Breast epithelium (tissue), 4 donors: ENCODE results near the gene OPCML. TPM values are rescaled to one million over a fixed set of nuclear protein-coding genes. Genes with fewer than 3 reads are reported as not detected.

Experiments
- DNase-seq, 2 donors: peaks; one replicate each; pipeline ENCODE4 v3.0.0-alpha.2; 2019; ENCODE audit warnings: low spot score in 2 of 2
- H3K27ac ChIP-seq, 2 donors: fragments of 200-600 bp; sonication (generic) in 1 of 2; one replicate each; pipeline ENCODE4 v1.5.1; 2016 to 2019; ENCODE audit warnings: mild to moderate bottlenecking in 1 of 2
- H3K27me3 ChIP-seq, 2 donors: fragments of 200-600 bp; sonication (generic) in 1 of 2; one replicate each; pipeline versions ENCODE4 v1.5.1 to v1.6.0; 2017 to 2019; ENCODE audit warnings: control low read depth in 1 of 2, mild to moderate bottlenecking in 1 of 2
- H3K36me3 ChIP-seq: fragments of 200-600 bp; one replicate; pipeline ENCODE4 v1.5.1; 2019
- H3K4me1 ChIP-seq, 2 donors: fragments of 200-600 bp; sonication (generic); one replicate each; pipeline ENCODE4 v1.5.1; 2016 to 2019; ENCODE audit warnings: control low read depth in 1 of 2
- H3K4me3 ChIP-seq, 3 donors: fragments of 200-600 bp; sonication (generic); 1 replicate in 2 of 3; 2 replicates in 1 of 3; pipeline ENCODE4 v1.5.1; 2016 to 2019; ENCODE audit warnings: mild to moderate bottlenecking in 3 of 3, moderate library complexity in 2 of 3
- H3K9me3 ChIP-seq, 2 donors: fragments of 200-600 bp; sonication (generic) in 1 of 2; one replicate each; pipeline ENCODE4 v1.5.1; 2016 to 2019; ENCODE audit warnings: control low read depth in 1 of 2
- CTCF ChIP-seq, 3 donors: fragments of 450-650 bp; IDR thresholded peaks; one replicate each; pipeline ENCODE4 v1.5.1; 2016 to 2017; ENCODE audit warnings: antibody characterized with exemption in 3 of 3, mild to moderate bottlenecking in 3 of 3, moderate library complexity in 3 of 3
- POLR2A ChIP-seq: fragments of 450-650 bp; IDR thresholded peaks from one replicate; pipeline ENCODE4 v1.6.1; 2016; ENCODE audit warnings: antibody characterized with exemption, mild to moderate bottlenecking, moderate library complexity
- POLR2AphosphoS5 ChIP-seq, 3 donors: sonication (generic); formaldehyde crosslinking; IDR thresholded peaks; one replicate each; pipeline ENCODE4 v1.6.1; 2017; ENCODE audit warnings: antibody characterized with exemption in 3 of 3
- intact Hi-C: fragments of 100-400 bp; cut with DNase I; formaldehyde crosslinking; loops from one replicate; pipeline ENCODE4 v1.15.1; 2023; ENCODE audit warnings: low total_unique reads
- total RNA-seq, 3 donors: library from RNA; depleted of rRNA; stranded (reverse); fragments of >200 nt; gene quantifications; one replicate each; pipeline ENCODE4 v1.1.0, GENCODE V29; 2016

The OPCML gene
- total RNA-seq, 3 donors from 2014 or later: not detected

DNA sequence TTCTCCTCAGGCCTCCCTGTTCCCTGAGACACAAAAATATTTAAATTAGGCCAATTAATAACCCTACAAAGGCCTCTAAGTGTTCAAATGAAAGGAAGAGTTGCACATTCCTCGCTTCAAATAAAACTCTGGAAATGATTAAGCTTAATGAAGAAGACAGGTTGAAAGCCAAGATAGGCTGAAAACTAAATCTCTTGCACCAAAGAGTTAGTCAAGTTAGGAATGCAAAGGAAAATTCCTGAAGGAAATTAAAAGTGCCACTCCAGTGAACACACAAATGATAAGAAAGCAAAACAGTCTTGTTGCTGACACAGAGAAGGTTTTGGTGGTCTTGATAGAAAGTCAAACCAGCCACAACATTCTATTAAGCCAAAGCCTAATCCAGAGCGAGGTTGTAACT is 574.4 kb downstream of the OPCML start:
- no peak for DNase-seq
- Histone ChIP-seq H3K9me3 (no peaks in the 10 kb centered on the region), H3K36me3 (no peaks in the 10 kb centered on the region), H3K27me3 (no peaks in the 10 kb centered on the region), H3K27ac (no peak overlapping the region), H3K4me3 (no peak overlapping the region), H3K4me1 (no peaks in the 10 kb centered on the region)
- intact Hi-C loops: no loop called here
- TF ChIP-seq POLR2AphosphoS5 (IDR thresholded peaks at IDR 0.05) (no peak), POLR2A (no peak), CTCF (IDR thresholded peaks at IDR 0.05) (no peak)

DNA sequence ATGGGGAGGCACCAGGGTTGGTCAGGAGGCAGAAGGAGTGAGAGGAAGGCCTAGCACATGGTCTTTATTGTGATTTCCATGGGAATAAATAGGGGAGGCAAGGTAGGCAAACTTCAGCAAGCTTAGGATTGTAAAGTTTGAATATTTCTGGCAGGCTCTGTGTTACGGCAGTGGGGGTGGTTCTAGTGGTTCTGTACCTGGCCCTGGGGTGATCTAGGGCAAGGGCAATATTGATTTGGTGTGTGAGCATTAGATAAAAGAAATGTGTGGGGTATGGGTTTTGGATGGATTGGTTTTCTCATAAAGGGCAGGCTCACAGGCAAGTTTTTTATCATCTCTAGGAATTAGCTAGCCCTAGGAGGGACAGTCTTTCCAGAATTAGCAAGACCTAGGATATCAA is 584.0 kb downstream of the OPCML start:
- H3K4me3 ChIP-seq: no peak overlapping the region
- H3K27ac ChIP-seq: no peak overlapping the region
- no peaks in the 10 kb centered on the region for H3K36me3 ChIP-seq
- intact Hi-C loops: no loop called here
- peaks cover 0 to 6% of the 10 kb centered on the region in 2 donors for H3K9me3 ChIP-seq
- H3K4me1 ChIP-seq: no peaks in the 10 kb centered on the region
- DNase-seq: no peak
- H3K27me3 ChIP-seq: peaks cover 0 to 17% of the 10 kb centered on the region in 2 donors
- TF ChIP-seq POLR2A: no peak
- TF ChIP-seq CTCF (IDR thresholded peaks at IDR 0.05): no peak
- TF ChIP-seq POLR2AphosphoS5 (IDR thresholded peaks at IDR 0.05): no peak

DNA sequence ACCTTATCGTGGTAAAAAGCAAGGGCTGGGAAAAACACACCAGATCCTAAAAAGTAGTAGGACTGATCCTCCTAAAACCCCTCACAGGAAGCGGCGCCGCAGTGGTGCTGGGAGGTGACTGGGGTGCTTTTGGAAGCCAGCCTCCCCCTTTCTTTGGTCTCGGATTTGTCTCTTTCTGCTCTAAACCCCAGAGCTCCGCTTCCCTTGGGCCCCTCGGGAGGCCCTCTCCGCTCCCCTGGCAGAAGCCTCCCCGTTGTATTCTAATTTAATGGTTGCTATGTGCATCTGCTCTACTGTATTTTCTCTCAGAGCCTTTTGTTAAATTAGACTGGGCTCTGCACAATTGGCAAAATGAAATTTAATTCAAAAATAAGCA is 587.7 kb downstream of the OPCML start:
- Histone ChIP-seq H3K4me3 (no peak overlapping the region), H3K9me3 (no peaks in the 10 kb centered on the region), H3K27me3 (peaks cover 0 to 35% of the 10 kb centered on the region in 2 donors), H3K36me3 (no peaks in the 10 kb centered on the region), H3K4me1 (no peaks in the 10 kb centered on the region), H3K27ac (no peak overlapping the region)
- DNase-seq: no peak
- TF ChIP-seq POLR2AphosphoS5 (IDR thresholded peaks at IDR 0.05): no peak
- no peak for TF ChIP-seq CTCF (IDR thresholded peaks at IDR 0.05)
- no peak for TF ChIP-seq POLR2A
- intact Hi-C loops: no loop called here

- intact Hi-C loops: no loop called here
- H3K27me3 ChIP-seq: peaks cover 0 to 35% of the 10 kb centered on the region in 2 donors
- no peak for DNase-seq
These were observed 588.4 kb downstream of the OPCML start for GRCh38 chr11:132943706-132944568.

More at GRCh38 chr11:132943706-132944568, 588.4 kb downstream of the OPCML start:
- H3K27ac ChIP-seq: no peak overlapping the region
- no peaks in the 10 kb centered on the region for H3K36me3 ChIP-seq
- peak overlapping the region; percentile 20 to 60 (median 42) for H3K4me3 ChIP-seq
- no peaks in the 10 kb centered on the region for H3K4me1 ChIP-seq
- H3K9me3 ChIP-seq: no peaks in the 10 kb centered on the region
- no peak for TF ChIP-seq POLR2AphosphoS5 (IDR thresholded peaks at IDR 0.05)
- TF ChIP-seq POLR2A: no peak
- TF ChIP-seq CTCF (IDR thresholded peaks at IDR 0.05): no peak
